Effector memory CD4-positive, alpha-beta T cell (primary cell): ENCODE data around the gene SMAD6.
"Not testable (repeated sequence)": the region's sequence is repeated elsewhere in the genome, so short reads cannot be mapped to it uniquely, and the experiment has no call there.

Experiments
- DNase-seq, 3 donors: peaks; one replicate each; pipeline ENCODE4 v3.0.0-alpha.2; 2020
- H3K27ac ChIP-seq: 2 replicates; pipeline ENCODE4 v1.7.0; 2013; ENCODE audit warnings: mild to moderate bottlenecking, low read length, moderate library complexity; ENCODE audit not compliant: insufficient read depth, poor library complexity, severe bottlenecking
- H3K27me3 ChIP-seq: replicated peaks from 2 replicates; pipeline ENCODE4 v1.7.0; 2013; ENCODE audit warnings: mild to moderate bottlenecking, low read length; ENCODE audit not compliant: insufficient read depth, control insufficient read depth, poor library complexity, severe bottlenecking
- H3K36me3 ChIP-seq: 2 replicates; pipeline ENCODE4 v1.7.0; 2013; ENCODE audit warnings: mild to moderate bottlenecking, low read length, moderate library complexity; ENCODE audit not compliant: control insufficient read depth, insufficient read depth
- H3K4me1 ChIP-seq: 2 replicates; pipeline ENCODE4 v1.7.0; 2013; ENCODE audit warnings: low read length, mild to moderate bottlenecking; ENCODE audit not compliant: control insufficient read depth, insufficient read depth, poor library complexity, severe bottlenecking
- H3K4me3 ChIP-seq: 2 replicates; pipeline ENCODE4 v1.7.0; 2013; ENCODE audit warnings: low read length, low read depth, mild to moderate bottlenecking; ENCODE audit not compliant: insufficient read depth, poor library complexity, severe bottlenecking
- H3K9me3 ChIP-seq: 2 replicates; pipeline ENCODE4 v1.7.0; 2013; ENCODE audit warnings: mild to moderate bottlenecking, low read length, moderate library complexity; ENCODE audit not compliant: control insufficient read depth

Gene SMAD6

DNA sequence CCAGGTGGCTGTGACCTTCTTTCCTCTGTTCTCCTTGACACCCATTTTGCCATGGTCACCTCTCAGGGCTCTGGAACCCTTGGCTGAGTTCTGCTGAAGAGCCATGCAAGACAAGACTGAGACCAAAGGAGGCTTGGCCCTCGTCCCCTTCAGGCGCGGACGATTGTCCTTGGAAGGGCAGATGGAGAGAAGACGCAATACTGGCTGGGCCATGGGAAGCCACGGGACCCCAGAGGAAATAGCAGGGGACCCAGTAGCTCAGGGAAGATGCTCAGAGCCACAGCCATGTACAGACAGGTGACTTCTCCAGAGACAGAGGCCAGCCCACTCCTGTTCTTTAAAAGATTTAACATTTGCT, 125.6 kb downstream of the SMAD6 start:
- no peak overlapping the region for H3K4me3 ChIP-seq
- no peaks in the 10 kb centered on the region for H3K36me3 ChIP-seq
- no peak for DNase-seq
- no peaks in the 10 kb centered on the region for H3K4me1 ChIP-seq
- H3K9me3 ChIP-seq = no peaks in the 10 kb centered on the region
- no peak overlapping the region for H3K27ac ChIP-seq
- no peaks in the 10 kb centered on the region for H3K27me3 ChIP-seq

DNA sequence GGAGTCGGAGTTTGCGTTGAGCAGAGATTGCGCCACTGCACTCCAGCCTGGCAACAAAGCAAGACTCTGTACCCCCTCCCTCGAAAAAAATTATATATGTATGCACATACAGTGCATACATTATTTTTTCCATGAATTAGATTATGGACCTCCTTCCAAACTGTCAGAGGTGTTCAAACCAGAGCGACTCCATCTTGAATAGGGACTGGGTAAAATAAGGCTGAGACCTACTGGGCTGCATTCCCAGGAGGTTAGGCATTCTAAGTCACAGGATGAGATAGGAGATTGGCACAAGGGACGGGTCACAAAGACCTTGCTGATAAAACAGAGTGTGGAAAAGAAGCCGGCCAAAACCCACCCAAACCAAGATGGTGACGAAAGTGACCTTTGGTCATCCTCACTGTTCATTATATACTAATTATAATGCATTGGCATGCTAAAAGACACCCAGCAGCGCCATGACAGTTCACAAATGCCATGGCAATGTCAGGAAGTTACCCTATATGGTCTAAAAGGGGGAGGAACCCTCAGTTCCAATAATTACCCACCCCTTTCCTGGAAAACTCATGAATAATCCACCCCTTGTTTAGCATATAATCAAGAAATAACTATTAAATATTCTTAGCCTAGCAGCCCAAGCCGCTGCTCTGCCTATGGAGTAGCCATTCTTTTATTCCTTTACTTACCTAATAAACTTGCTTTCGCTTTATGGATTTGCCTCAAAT, 126.9 kb downstream of the SMAD6 start:
- not testable (repeated sequence) for H3K27ac ChIP-seq, H3K4me1 ChIP-seq

DNA sequence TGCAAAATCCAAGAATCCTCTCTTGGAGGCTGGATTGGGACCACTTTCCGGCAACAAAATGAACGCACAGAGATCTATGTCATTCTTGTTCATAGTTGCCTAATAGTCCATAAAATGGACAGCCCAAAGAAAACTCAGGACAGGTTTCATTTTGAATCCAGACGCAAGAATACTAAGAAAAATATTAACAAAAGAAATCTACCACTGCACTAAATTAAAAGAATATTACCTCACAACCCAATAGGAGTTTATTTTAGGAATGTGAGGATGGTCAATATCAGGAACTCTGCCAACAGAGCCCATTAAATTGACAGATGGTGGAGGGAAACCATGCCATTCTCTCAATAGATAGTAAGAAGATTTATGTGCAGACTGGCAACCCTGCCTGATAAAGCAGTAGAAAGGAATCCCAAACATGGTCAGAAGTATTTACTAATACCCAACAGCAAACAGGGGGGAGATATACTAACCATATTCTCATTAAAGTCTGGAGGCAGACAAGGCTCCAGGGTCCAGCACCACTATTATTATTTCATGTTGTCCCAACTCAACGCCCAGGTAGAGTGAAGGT, 127.6 kb downstream of the SMAD6 start:
- Histone ChIP-seq H3K4me3 (no peak overlapping the region), H3K9me3 (no peaks in the 10 kb centered on the region), H3K36me3 (no peaks in the 10 kb centered on the region), H3K27me3 (no peaks in the 10 kb centered on the region), H3K4me1 (no peaks in the 10 kb centered on the region), H3K27ac (no peak overlapping the region)
- DNase-seq = no peak

More for the DNA sequence above, 126.9 kb downstream of the SMAD6 start:
- H3K4me3 ChIP-seq, H3K9me3 ChIP-seq, H3K27me3 ChIP-seq, H3K36me3 ChIP-seq, DNase-seq: not testable (repeated sequence)

DNA sequence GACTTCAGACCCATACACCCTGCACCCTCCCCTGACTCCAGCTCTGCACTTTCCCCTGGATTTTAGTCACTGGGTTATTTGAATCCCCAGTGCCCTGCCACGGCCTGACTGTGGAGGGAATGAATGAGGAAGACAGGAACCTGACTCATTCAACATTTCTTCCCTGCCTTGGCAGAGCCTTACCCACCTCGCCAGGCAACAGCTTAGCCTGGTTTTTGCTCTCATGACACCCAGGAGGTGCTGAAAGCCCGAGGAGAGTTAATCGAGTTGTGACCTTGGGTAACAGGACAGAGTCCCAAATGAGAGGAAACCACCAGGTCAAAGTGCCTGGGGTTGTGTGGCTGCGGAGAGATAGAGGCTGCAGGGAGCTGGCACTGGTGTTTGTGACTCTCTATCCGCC, 128.3 kb downstream of the SMAD6 start:
- no peaks in the 10 kb centered on the region for H3K36me3 ChIP-seq
- no peak for DNase-seq
- no peaks in the 10 kb centered on the region for H3K9me3 ChIP-seq
- no peak overlapping the region for H3K4me3 ChIP-seq
- no peak overlapping the region for H3K27ac ChIP-seq
- no peaks in the 10 kb centered on the region for H3K27me3 ChIP-seq
- H3K4me1 ChIP-seq = no peaks in the 10 kb centered on the region

DNA sequence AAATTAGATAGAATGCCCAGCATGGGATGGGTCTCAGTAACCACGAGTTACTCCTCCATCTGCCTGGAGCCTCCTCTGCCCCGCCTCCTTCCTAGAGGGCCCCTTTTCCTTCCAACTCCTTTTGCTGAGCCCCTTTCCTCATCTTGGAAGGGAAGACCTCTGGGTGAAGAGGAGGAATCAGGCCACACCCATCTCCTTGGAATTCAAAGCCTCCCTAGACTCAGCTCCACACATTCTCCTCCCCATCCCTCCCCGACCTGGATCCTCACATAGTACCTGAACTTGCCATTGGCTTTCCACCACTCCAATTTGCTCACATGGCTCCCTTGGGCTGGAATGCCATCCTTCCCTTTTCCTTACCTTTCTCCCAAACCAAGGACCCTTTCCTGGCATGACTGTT, 128.8 kb downstream of the SMAD6 start:
- Histone ChIP-seq H3K36me3 (no peaks in the 10 kb centered on the region), H3K27me3 (no peaks in the 10 kb centered on the region), H3K9me3 (no peaks in the 10 kb centered on the region), H3K4me3 (no peak overlapping the region), H3K4me1 (no peaks in the 10 kb centered on the region), H3K27ac (no peak overlapping the region)
- DNase-seq = no peak

DNA sequence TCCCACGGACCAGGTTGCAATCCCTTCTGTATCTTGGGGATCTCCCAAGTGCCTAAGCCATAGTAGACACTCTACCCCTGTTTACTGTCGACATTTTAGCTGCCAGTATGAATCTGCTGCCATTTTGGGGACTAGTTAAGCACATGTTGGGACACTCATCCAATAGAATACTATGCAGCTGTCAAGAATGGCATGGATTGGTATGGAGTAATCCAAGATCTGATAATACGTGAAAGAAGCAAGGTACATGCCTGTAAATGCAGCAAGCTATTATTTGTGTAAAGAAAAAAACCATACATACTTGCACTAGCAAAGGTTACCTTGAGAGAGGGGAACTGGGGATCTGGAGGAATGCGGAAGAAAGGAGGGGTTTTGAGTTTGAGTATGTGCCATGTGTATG, 129.3 kb downstream of the SMAD6 start:
- no peaks in the 10 kb centered on the region for H3K9me3 ChIP-seq
- no peak overlapping the region for H3K27ac ChIP-seq
- no peak overlapping the region for H3K4me3 ChIP-seq
- H3K36me3 ChIP-seq = no peaks in the 10 kb centered on the region
- DNase-seq = no peak
- H3K27me3 ChIP-seq = no peaks in the 10 kb centered on the region
- H3K4me1 ChIP-seq = no peaks in the 10 kb centered on the region

DNA sequence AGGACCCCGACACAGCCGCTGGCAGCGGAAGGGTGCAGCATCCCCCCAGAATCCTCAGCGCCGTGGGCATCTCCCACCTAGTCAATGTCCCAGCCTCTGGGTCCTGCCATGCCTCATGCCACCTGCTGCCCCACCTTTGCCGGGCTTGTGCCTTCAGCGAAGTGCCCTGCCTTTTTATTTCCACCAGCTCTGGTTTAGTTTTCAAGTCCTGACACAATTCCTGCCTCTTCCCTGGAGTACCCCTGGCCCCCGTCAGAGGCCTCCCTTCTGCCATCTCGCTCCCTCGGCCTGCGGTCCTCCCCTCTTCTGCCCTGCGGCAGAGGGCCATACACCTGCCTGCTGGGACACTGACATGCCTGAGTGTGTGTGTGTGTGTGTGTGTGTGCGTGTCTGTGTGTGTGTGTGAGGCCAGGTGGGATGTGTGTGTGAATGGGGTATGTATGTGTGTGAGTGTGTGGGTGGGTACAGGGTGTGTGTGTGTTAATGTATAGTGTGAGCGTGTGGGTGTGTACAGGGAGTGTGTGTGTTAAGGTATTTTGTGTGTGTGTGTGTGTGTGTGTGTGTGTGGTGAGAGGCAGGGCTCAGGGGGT, 129.9 kb downstream of the SMAD6 start:
- no peak overlapping the region for H3K4me3 ChIP-seq
- no peak overlapping the region for H3K27ac ChIP-seq
- H3K36me3 ChIP-seq = no peaks in the 10 kb centered on the region
- no peaks in the 10 kb centered on the region for H3K9me3 ChIP-seq
- no peak for DNase-seq
- no peaks in the 10 kb centered on the region for H3K4me1 ChIP-seq
- no peaks in the 10 kb centered on the region for H3K27me3 ChIP-seq
